CD4-positive, alpha-beta T cell (primary cell): ENCODE measurements around the gene ZCCHC7. TPM values are rescaled to one million over a fixed set of nuclear protein-coding genes. Genes with fewer than 3 reads are reported as not detected.
"Not testable (repeated sequence)": the region's sequence is repeated elsewhere in the genome, so short reads cannot be mapped to it uniquely, and the experiment has no call there.

Experiments used
- ATAC-seq: fragments of 200-7000 bp; cut with Tn5 transposase; one replicate; pipeline ENCODE4 v1.10.0; 2022; ENCODE audit warnings: mild to moderate bottlenecking; ENCODE audit not compliant: poor library complexity
- CTCF ChIA-PET: fragments of 350-600 bp; sonication (Branson Sonifier 250); formaldehyde crosslinking; loops from one replicate; lab custom pipeline; 2021; ENCODE audit warnings: antibody characterized with exemption, inconsistent platforms; lab: Charles Lee
- POLR2A ChIA-PET: fragments of 350-600 bp; sonication (Branson Sonifier 250); formaldehyde crosslinking; loops from one replicate; lab custom pipeline; 2021; ENCODE audit warnings: antibody characterized with exemption, inconsistent platforms; lab: Charles Lee
- DNase-seq, 14 experiments: peaks; one replicate each; pipeline ENCODE4 v3.0.0-alpha.2; 2013 to 2020; ENCODE audit warnings: mixed read lengths in 2 of 14
- H3K27ac ChIP-seq, 2 donors: one replicate each; pipeline versions ENCODE4 v1.5.1 to v1.7.0; 2013; ENCODE audit warnings: low read length in 2 of 2, low read depth in 1 of 2, mild to moderate bottlenecking in 1 of 2
- H3K27me3 ChIP-seq, 2 experiments: 1 replicate in 1 of 2; 2 replicates in 1 of 2; pipeline versions ENCODE4 v1.6.1 to v1.7.0; 2013; ENCODE audit warnings: low read length in 2 of 2, control low read depth in 1 of 2, mild to moderate bottlenecking in 1 of 2, moderate library complexity in 1 of 2; ENCODE audit not compliant: insufficient read depth in 2 of 2, control insufficient read depth in 1 of 2
- H3K36me3 ChIP-seq: one replicate; pipeline ENCODE4 v1.6.1; 2013; ENCODE audit warnings: low read length, control low read depth; ENCODE audit not compliant: insufficient read depth
- H3K4me1 ChIP-seq: one replicate; pipeline ENCODE4 v1.6.1; 2013; ENCODE audit warnings: low read length, control low read depth; ENCODE audit not compliant: insufficient read depth
- H3K4me3 ChIP-seq: one replicate; pipeline ENCODE4 v1.5.1; 2013; ENCODE audit warnings: mild to moderate bottlenecking, low read length, moderate library complexity
- H3K9me3 ChIP-seq, 2 experiments: 1 replicate in 1 of 2; 2 replicates in 1 of 2; pipeline versions ENCODE4 v1.6.1 to v1.7.0; 2013; ENCODE audit warnings: low read length in 2 of 2, mild to moderate bottlenecking in 2 of 2, control low read depth in 1 of 2, moderate library complexity in 1 of 2; ENCODE audit not compliant: control insufficient read depth in 1 of 2, insufficient read depth in 1 of 2
- H3K27ac Mint-ChIP-seq: one replicate; pipeline ENCODE4 v1.8.0; 2020; ENCODE audit warnings: mixed read lengths
- H3K27me3 Mint-ChIP-seq: one replicate; pipeline ENCODE4 v1.8.0; 2021; ENCODE audit warnings: mixed read lengths
- H3K36me3 Mint-ChIP-seq: one replicate; pipeline ENCODE4 v1.8.0; 2021; ENCODE audit warnings: low read depth, mixed read lengths
- H3K4me1 Mint-ChIP-seq: one replicate; pipeline ENCODE4 v1.8.0; 2021; ENCODE audit warnings: low read depth, mixed read lengths
- H3K4me3 Mint-ChIP-seq: one replicate; pipeline ENCODE4 v1.8.0; 2020; ENCODE audit warnings: mild to moderate bottlenecking, mixed read lengths
- H3K9me3 Mint-ChIP-seq: one replicate; pipeline ENCODE4 v1.8.0; 2020; ENCODE audit warnings: mixed read lengths
- intact Hi-C, 2 experiments: fragments of 100-400 bp; cut with DNase I in 1 of 2; cut with micrococcal nuclease in 1 of 2; formaldehyde crosslinking; loops; one replicate each; pipeline versions ENCODE4 v1.15.1 to v1.9.0; 2023 to 2025; cut with DNase I, micrococcal nuclease
- total RNA-seq, 174 experiments: library from RNA in 2 of 174; stranded (reverse) in 2 of 174; gene quantifications; one replicate each; pipeline ENCODE4 v1.2.3 and lab custom pipeline; 2021 to 2026
- TF ChIP-seq, protein P1 (sequence below): fragments of 200-600 bp; IDR thresholded peaks from one replicate; pipeline ENCODE4 v1.8.0; 2022; ENCODE audit warnings: antibody characterized with exemption, mild to moderate bottlenecking

ZCCHC7 gene
- total RNA-seq, 2 experiments from 2014 or later = 40.7 to 41.0 TPM

DNA sequence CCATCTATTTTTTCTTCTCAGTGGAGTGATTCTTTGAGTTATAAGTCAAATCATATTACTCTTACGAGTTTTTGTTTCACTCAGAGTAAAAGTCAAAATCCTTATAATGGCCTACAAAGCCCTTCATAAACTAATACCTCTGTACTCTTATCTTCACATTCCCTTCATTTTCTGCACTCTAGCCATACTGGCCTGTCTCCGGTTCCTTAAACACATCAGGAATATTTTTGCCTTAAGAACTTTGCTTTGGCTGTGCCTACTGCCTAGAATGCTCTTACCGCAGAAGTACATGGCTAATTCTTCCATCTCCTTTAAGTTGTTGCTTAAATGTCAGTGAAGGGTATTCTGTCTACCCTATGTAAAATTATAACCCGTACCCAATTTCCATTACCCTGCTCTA is 169.3 kb downstream of the ZCCHC7 start:
- Histone ChIP-seq H3K27ac (no peak overlapping the region), H3K9me3 (no peaks in the 10 kb centered on the region), H3K27me3 (no peaks in the 10 kb centered on the region), H3K36me3 (no peaks in the 10 kb centered on the region), H3K4me3 (no peak overlapping the region), H3K4me1 (peaks cover 3% of the 10 kb centered on the region)
- DNase-seq (no peak), ATAC-seq (no peak)
- Mint-ChIP-seq H3K9me3 (no peaks in the 10 kb centered on the region), H3K4me3 (no peak overlapping the region), H3K27me3 (no peaks in the 10 kb centered on the region), H3K4me1 (peaks cover 52% of the 10 kb centered on the region), H3K36me3 (peaks cover 16% of the 10 kb centered on the region), H3K27ac (no peak overlapping the region)
- ChIA-PET POLR2A (no interaction called here), CTCF (no interaction called here)
- TF ChIP-seq, protein P1, sequence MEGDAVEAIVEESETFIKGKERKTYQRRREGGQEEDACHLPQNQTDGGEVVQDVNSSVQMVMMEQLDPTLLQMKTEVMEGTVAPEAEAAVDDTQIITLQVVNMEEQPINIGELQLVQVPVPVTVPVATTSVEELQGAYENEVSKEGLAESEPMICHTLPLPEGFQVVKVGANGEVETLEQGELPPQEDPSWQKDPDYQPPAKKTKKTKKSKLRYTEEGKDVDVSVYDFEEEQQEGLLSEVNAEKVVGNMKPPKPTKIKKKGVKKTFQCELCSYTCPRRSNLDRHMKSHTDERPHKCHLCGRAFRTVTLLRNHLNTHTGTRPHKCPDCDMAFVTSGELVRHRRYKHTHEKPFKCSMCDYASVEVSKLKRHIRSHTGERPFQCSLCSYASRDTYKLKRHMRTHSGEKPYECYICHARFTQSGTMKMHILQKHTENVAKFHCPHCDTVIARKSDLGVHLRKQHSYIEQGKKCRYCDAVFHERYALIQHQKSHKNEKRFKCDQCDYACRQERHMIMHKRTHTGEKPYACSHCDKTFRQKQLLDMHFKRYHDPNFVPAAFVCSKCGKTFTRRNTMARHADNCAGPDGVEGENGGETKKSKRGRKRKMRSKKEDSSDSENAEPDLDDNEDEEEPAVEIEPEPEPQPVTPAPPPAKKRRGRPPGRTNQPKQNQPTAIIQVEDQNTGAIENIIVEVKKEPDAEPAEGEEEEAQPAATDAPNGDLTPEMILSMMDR = no peak
- intact Hi-C loops = loop anchor here (5.0 to 10.0 kb wide), 2 partner anchors 42 to 125 kb away; no protein-coding TSS in a partner anchor

DNA sequence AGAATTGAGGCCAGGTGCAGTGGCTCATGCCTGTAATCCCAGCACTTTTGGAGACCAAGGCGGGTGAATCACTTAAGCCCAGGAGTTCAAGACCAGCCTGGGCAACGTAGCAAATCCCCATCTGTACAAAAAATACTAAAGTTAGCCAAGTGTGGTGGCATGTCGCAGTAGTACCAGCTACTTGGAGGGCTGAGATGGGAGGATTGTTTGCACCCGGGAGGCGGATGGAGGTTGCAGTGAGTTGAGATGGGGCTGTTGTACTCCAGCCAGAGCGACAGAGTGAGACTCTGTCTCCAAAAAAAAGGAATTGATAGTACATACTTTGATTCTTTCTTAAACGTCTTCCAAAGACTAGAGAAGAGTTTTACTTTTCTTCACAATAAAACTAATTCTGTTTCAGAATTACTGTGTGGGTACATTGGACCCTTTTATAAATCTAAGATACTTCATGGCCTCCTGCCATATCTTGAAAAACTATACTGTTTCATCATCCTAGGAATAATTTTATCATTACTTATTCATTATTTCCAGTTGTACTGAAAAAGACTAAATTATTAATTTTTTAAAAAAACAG is 170.1 kb downstream of the ZCCHC7 start:
- ChIA-PET POLR2A (no interaction called here), CTCF (no interaction called here)
- H3K4me3 Mint-ChIP-seq = no peak overlapping the region
- H3K27me3 Mint-ChIP-seq = no peaks in the 10 kb centered on the region
- Histone ChIP-seq H3K4me1 (peaks cover 3% of the 10 kb centered on the region), H3K9me3 (no peaks in the 10 kb centered on the region), H3K36me3 (no peaks in the 10 kb centered on the region), H3K27ac (no peak overlapping the region), H3K27me3 (no peaks in the 10 kb centered on the region), H3K4me3 (no peak overlapping the region)
- DNase-seq = no peak
- TF ChIP-seq, protein P1 = no peak
- intact Hi-C loops = loop anchor here in 1 of 2 experiments (10.0 kb wide), 1 partner anchor 126 kb away; no protein-coding TSS in a partner anchor
- H3K36me3 Mint-ChIP-seq = peaks cover 16% of the 10 kb centered on the region
- H3K27ac Mint-ChIP-seq = no peak overlapping the region
- no peak for ATAC-seq
- no peaks in the 10 kb centered on the region for H3K9me3 Mint-ChIP-seq
- H3K4me1 Mint-ChIP-seq = peaks cover 54% of the 10 kb centered on the region

DNA sequence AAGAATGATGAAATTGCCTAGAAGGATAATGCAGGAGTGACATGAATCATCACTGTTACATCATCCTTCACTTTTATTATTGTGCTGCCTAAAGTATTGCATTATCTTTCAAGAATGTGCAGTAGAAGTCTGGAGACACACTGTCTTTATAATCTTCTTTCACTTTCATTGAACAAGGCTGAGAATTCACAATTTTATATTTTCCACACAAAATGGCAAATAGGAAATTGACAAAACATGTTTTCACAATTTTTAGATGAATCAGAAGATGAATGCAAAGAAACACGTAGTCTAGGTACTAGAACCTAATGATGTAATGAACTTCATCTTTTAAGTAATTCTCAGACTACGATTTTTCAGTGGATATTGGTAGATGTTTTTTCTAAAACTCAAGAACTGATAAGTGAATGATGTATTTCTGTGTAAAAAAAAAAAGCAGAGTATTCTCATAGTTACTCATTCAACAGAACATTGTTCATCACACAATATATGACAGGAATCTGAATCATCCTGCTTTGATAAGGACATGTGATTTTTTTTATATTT is 170.6 kb downstream of the ZCCHC7 start:
- intact Hi-C loops = loop anchor here in 1 of 2 experiments (10.0 kb wide), 1 partner anchor 126 kb away; no protein-coding TSS in a partner anchor
- H3K36me3 ChIP-seq = no peaks in the 10 kb centered on the region
- Mint-ChIP-seq H3K27ac (no peak overlapping the region), H3K36me3 (peaks cover 16% of the 10 kb centered on the region), H3K9me3 (no peaks in the 10 kb centered on the region), H3K27me3 (no peaks in the 10 kb centered on the region), H3K4me1 (peaks cover 59% of the 10 kb centered on the region), H3K4me3 (no peak overlapping the region)
- no peaks in the 10 kb centered on the region for H3K27me3 ChIP-seq
- H3K4me3 ChIP-seq = no peak overlapping the region
- POLR2A ChIA-PET = no interaction called here
- CTCF ChIA-PET = no interaction called here
- H3K4me1 ChIP-seq = peaks cover 3% of the 10 kb centered on the region
- peak in 2 of 14 experiments; percentile 11 to 12 for DNase-seq
- TF ChIP-seq, protein P1 = no peak
- ATAC-seq = no peak
- H3K9me3 ChIP-seq = no peaks in the 10 kb centered on the region
- no peak overlapping the region for H3K27ac ChIP-seq

DNA sequence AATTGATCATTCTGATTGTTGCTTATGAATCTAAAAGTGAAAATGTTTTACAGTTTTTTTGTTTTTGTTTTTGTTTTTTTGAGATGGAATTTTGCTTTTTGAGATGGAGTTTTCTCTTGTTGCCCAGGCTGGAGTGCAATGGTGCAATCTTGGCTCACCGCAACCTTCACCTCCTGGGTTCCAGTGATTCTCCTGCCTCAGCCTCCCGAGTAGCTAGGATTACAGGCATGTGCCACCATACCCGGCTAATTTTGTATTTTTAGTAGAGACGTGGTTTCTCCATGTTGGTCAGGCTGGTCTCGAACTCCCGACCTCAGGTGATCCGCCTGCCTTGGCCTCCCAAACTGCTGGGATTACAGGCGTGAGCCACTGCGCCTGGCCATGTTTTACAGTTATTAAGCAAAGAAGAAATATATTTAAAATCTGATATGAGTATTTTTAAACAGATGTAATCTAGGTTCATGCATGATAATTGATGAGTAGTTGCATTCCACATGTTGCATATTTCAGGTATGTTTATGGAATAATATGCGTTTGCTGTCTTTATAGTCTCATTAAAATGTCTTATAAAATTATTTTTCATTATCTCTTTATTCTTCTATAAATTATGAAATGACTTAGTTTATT is 171.4 kb downstream of the ZCCHC7 start:
- H3K4me3 Mint-ChIP-seq, H3K27ac Mint-ChIP-seq: not testable (repeated sequence)

More for the DNA sequence above, 171.4 kb downstream of the ZCCHC7 start:
- H3K4me1 ChIP-seq, H3K9me3 Mint-ChIP-seq, H3K27ac ChIP-seq, H3K36me3 ChIP-seq, DNase-seq, H3K27me3 Mint-ChIP-seq, H3K4me3 ChIP-seq, H3K9me3 ChIP-seq, ATAC-seq, H3K27me3 ChIP-seq, POLR2A ChIA-PET, CTCF ChIA-PET: not testable (repeated sequence)
- intact Hi-C loops = loop anchor here in 1 of 2 experiments (10.0 kb wide), 1 partner anchor 127 kb away; no protein-coding TSS in a partner anchor
- Mint-ChIP-seq H3K36me3 (peaks cover 16% of the 10 kb centered on the region), H3K4me1 (peaks cover 66% of the 10 kb centered on the region)
